GM21529 (cell line): ENCODE results near the gene MGMT.

Source experiments
- ATAC-seq: cut with Tn5 transposase; IDR thresholded peaks from one replicate; pipeline ENCODE4 v1.9.1; 2021; ENCODE audit not compliant: unreplicated experiment

MGMT gene

DNA sequence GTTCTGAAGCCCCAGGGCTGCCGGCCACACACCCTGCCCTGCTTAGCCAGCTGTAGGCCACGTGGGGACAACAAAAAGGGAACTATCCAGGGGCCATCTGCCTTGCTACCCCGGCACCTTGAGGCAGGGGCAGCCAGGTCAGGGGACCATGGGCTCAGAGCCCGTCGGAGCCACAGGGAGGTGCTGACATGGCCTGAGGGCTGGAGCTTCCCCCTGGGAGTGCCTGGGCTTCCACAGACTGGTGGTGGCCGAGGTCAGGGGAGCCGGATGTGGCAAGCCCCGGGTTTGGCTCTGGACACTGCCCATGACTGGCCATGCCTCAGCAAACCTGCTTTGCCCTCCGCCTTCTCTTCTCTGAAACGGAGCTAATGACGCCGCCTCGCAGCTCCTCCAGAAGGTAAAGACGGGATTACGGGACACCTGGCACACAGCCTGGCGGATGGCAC lies 318.5 kb downstream of the MGMT start:
- no peak for ATAC-seq

DNA sequence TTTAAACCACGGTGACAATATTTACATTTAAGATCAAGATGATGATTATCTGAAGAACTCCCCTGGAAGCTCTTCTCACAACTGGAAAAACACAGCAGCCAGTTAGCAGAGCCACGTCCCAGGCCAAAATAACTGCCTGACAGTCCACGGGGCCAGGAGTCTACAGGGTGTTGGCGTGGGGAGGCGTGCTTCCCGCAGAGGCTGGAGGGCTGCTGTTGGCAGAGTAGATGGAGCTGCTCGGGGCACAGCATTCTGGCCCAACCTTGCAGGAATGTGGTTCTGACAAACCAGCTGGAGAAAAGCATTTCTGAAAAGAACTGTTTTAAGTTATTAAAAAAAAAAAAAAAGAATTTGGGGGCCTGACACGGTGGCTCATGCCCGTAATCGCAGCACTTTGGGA lies 319.2 kb downstream of the MGMT start:
- ATAC-seq = no peak

DNA sequence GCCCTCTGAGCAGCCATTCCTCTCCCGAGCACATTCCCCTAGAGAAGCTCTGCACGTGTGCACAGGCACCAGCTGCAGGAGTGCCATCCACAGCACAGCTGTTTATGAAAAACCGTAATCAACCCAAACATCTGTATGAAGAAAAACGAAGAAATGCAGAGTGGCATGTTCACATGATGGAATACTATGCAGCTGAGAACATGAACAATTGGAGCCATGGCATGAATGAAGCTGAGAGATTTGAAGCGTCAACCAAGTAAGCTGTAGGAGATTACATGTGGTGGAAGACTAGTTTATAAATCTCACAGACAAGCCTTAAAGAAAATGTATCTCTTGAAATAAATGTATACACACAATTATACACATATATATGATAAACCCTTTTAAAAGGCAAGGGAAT lies 320.5 kb downstream of the MGMT start:
- ATAC-seq = no peak

DNA sequence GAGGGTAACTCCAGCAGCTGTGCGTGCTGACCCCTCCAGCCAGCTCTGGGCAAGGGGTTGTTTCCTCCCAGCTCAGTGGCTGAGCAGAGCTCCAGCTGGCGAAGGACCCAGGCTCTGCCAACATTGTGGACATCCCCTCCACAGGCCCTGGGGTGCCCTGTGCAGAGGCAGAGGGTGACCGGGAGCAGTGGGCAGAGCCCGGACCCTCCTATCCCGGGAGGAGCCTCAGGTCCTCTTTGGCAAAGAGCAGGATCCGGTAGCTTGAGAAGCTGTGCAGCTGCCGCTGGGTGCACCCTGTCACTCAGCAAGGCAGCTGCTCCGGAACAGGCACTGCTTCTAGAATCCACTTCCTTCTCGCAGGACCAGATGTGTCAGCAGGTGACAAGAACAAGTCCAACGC lies 321.2 kb downstream of the MGMT start:
- ATAC-seq = no peak

DNA sequence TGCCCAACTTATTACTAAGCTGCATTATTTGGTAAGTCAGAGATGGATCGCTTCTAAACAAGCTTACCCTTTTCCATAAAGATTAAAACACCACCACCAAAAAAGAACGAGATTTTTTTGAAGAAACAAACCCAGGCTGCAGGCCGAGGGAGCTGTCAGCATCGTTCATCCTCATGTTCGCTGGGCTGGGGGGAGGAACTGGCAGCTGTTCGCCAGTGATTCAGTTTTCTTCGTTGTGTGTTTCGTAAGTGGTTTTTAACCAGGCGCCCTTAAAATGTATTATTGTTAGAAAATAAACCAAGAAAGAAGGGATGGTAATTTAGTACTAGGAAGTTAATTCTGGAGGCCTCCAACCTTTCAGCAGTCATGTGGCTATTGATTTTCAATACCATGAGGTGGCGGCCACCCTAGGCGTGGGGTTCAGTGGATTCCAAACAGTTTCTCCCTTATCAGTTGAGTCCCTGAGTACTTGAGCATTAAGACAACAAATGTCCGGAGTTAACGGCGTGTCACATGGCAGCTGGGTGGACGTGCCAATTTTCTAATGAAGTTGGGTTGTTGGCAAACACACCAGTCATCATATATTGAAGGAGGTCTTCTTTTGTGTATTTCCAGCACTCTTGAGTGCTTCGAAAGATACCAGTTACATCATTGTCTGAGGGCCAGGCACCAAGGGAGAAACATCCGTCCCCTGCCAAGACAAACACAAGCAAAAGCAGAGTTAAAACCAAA lies 323.8 kb downstream of the MGMT start:
- ATAC-seq = no peak

DNA sequence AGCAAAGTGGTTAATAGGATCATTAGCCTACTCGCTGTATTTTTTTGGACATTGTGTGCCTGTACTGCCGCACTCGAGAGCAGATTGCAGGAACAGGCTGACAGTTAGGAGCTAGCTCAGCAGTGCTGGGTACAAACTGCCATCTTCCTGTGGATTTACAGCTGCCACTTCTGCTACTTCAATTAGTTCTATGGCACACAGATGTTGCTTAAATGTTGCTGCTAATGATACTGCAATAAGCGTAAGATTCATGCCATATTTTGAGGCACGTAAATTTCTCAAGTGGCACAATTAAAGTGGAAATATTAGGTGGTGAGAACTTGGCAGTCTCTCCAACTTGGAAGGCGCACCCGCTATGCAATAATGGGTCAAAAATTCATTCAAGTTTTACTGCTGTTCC lies 325.1 kb downstream of the MGMT start:
- ATAC-seq = no peak

DNA sequence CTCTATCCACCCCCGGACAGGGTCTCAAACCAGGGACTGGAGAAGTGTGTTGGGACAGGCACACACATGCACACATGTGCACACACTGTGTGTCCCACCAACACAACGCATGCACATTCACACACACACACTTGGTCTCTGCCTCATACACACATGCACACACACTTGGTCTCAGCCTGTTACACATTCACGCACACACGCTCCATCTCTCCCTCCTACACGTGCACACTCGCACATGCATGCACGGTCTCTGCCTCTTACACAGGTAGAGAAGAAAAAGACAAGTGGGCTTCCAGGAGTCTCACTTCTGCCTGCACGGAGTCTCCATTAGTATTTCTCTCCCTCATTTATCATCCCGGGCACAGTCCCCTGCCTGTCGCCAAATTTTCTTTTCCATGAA lies 325.8 kb downstream of the MGMT start:
- ATAC-seq = no peak

DNA sequence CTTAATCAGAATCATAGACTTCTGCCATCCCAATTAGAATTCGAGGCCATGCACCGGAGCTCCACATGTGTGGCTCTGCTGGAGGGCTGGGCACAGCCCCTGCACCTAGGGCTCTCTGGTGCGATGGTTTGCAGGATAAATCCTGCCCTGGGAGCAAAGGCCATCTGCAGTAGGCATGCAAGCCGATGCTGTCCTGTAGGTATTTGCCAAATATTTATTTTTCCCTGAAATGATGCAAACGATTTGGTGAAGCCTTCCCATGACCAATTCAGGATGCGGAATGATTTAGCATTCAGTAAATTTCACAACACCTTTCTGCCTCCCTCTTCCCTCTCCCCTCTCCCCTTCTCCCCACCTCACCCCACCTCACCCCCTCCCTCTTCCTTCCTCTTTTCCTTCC lies 326.4 kb downstream of the MGMT start:
- ATAC-seq = no peak

DNA sequence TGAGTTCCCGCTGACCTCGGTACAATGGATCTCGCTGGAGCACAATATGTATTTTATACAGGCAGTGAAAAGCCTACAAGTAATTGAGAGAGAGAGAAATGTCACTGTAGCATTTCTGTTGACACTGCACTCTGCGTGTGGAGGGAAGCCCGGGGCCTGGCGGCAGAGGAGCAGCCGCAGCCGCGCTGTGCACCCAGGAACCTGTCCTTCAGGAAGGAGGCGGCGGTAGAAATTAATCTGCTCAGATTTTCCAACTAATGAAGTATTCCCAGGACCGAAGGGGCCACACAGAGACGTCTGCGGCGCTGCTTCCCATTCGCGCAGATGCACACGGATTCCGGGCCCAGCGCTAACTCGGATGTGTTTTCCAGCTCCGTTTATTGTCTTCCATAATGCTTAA lies 327.0 kb downstream of the MGMT start:
- no peak for ATAC-seq

DNA sequence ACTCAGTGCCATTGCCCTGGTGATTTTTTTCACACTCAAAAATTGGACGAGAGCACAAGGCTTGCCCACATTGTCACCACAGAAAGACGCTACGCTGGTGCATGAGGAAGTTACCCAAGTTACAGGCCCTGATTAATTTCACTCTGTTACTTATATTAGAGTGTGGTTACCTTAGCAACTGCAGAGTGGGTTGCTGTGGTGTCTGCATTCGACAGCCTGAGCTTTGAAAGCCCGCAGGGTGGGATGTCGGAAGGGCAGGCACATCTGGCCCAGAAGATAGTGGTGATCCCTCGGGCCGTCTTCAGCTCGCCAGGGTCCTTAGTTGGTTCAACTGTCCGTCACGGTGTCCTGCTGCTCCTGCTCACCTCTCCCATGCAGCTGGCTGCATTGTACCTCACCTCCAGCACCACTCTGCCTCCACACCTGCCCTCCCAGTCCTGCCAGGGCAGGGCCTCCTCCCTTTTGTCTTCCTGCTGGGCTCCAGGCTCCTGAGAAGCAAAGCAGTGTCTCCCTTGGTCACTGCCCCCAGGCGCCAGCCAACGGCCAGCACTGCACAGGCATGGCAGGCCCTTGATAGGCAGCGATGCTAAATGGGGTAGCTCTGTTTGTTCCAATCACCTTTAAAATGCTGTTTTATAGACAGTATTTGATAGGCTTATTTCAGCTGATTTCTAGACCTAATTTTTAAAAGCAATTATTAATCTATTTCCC lies 329.8 kb downstream of the MGMT start:
- ATAC-seq = no peak

DNA sequence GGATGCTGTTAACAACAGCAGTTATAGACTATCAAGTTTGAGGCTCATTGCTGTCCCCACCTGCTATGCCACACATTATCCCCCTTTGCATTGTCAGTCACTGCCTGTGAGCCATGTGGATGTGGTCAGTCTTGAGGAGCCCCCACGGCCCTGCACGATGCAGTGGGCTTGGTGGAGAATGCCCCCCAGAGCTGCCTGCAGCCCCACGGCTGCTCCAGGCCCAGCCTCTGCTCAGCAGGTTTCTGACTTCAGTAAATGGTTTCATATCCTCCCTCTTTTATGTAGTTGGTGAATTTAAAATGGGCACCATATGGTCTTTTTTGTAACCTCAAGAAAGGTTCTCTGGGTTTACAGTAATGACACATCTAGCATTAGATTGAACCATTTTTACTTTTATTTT lies 332.9 kb downstream of the MGMT start:
- no peak for ATAC-seq

DNA sequence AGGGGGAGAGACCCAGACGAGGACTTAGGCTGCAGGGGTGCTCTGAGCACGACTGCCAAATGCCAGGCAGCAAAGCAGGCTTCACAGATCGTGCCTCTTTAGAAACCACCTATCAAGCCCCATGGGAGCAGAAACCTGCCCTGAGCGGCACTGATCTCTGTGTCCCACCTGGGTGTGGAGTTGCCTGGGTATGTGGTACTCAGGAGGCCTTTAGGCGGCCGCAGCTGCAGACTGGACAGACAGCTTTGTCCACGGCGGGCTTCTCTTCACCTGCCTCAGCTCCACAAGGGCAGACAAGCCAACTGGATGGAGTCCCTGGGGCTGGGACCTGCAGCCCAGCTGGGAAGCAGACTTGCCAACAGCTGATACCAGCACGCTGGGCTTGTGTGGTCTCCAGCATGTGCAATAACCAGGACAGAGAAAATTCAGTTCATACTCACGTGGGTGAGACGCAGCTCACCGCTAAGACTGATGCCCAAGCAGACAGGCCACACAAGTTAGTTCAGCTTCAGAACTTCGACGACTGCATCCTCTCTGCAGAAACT lies 333.8 kb downstream of the MGMT start:
- no peak for ATAC-seq

DNA sequence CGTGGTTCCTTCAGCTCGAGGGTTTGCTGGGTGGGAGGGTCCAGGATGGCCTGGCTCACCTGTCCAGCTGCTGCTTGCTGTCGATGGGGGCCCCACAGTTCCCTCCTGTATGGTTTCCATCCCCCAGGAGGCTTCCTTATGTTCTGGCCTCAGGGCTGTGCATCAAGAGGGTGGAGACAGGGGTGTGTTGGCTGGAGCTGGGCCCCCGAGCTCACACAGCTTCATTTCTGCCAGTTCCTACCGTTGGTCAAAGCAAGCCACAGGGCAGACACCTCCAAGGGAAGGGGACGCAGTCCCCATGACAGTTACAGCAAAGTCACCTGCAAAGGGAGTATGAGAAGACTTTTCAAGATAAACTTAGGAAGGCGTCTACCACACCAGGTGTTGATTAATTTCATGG lies 340.2 kb downstream of the MGMT start:
- no peak for ATAC-seq

DNA sequence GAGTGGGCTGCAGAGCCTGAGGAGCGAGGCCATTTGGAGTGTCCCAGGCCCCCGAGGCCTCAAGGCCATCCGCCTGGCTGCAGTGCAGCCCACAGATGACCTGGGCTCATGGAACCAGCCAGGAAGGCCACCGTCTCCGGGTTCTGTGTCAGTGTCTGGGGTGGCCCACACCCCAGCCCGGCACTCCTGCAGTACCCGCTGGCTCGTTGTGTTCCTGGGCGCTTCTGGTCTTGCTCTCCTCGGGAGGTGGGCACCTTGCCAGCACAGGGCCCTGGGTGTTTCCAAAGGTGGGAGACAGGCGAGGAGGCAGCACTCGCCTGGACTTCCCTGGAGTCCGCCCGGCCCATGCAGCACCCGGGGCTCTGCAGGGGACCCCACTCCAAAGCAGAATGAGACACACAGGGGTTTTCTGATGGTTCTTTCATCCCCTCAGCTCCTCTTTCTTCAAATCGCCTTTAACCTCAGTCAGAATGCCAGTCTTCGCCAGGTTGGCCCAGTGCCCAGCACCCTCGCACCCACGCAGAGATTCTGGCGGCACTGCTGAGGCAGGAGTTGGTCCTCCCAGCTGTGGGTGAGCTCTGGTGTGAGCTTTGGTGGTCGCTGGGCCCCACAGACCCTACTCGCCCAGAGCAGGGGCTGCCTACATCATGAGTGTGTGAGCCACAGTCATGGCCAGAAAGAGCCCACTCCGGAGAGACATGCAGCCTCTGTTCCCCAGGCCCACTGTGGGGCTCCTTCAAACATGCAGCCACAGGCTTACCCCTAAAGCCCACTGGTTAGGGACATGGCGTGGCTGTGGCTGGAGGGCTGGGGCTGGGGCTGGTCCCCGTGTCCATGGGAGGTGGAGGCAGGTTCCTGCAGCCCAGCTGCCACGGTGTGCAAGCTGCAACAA lies 341.3 kb downstream of the MGMT start:
- ATAC-seq = no peak

DNA sequence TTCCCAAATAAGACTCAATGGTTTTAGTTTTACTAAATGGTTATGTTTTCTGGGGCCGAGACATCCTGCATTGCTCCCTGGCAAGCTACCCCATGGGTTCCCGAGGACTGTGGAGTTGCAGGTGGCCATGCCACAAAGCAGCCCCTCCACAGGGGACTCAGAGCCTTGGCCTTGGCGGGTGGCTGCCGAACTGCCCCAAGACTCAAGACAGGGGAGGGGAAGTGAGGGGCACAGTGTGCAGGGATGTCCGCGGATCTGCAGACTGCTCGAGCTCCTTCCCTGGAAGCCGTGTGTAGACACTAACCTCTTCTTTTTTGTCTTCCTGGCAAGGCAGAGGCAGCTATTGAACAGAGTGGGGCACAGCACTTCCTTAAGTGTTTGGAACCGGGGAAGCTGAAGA lies 342.4 kb downstream of the MGMT start:
- no peak for ATAC-seq

DNA sequence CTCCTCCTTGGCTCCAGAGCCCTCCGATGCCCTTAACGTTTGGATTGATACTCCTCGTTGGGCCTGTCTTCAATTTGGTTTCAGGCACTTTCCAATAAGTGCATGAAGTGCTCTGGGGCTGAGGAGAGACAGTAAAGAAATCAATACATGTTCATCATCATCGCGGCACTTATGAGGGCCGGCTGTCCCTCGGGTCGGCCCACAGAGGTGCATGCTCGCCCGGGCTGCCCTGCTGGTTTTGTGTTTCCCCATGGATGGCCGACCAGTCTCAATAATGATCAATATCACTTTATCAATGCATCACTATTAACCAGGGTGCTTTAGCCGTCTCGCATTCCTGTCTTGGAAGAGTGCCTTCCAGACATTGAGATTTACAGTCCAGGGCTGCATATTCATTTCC lies 342.8 kb downstream of the MGMT start:
- no peak for ATAC-seq

DNA sequence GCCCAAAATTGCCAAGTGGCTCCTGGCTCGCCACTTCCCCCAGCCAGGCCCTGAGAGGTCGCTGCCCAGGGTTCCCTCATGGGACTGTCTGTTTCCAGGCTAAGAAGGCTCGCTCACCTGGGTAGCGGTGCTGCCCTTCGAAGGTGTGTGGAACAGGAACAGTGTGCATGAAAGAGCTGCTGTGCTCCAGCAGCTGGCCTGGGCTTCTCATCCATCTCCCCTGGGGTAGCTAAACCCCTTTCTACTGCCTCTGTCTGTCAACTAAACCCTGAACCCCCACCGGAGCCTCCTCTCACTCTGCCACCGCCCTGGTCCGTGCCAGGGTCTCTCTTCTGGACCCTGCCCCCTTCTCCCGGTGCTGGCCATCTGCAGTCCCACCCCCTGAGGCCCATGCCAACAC lies 344.2 kb downstream of the MGMT start:
- ATAC-seq = no peak

DNA sequence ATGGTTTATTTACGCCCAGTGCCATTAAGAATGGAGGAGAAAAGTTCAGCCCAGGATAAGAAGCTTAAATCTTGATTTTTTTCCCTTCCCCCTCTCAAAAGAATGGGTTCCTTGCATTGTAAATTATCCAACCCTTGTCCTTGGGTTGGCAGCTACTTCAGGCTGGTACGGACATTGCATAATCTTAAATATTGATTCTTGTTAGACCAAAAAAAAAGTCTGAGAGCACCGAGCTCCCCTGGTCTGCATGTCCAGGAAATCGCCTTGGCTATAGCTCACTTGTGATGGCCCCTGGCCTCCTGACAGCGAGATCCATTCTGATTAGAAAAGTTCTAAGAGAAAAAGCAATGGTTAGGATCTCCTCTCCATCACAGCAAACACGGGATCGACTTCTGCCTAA lies 345.4 kb downstream of the MGMT start:
- no peak for ATAC-seq

DNA sequence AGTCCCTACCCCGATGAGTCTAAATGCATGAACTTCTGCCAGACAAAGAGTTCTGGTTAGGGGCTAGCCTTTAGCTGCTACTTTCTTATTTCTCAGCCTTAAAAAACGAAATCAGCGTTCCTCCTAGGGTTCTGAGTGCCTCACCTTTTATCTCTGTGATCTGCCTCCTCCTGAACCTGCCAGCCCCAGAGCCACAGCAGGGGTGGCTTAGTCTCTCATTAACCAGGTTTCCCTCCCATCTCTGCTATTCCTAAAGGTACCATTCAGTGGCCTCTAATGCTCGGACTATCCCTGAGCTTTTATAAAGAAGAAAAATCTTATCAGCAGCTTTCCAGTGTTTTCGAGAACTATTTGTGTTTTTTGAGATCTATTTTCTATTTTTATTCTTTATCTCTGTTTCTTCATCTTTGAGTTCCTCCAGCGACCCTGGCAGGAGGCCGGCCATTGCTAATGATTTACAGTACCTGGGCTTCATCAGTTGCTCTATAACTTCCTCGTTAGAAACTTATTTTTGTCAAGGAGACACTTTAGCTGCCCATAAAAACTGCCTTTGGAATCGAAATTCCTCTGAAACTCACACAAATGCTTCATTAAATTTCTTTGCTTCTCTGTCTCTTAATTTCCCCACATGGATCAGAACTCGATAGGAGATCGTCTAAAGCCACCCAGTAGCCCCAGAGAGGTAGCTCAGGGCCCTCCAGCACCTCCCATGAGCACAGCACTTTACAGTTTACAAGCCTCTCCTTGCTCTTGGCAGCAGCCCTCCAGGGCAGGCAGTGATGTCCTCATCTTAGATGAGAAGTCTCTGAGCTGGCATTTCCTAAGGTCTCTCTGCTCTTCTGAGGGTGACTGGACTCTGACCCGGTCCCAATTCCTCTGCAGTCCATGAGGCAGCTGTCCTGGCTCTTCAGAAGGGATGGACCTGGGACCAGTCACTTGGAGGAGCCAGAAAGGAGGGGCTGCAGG lies 347.9 kb downstream of the MGMT start:
- ATAC-seq = no peak

DNA sequence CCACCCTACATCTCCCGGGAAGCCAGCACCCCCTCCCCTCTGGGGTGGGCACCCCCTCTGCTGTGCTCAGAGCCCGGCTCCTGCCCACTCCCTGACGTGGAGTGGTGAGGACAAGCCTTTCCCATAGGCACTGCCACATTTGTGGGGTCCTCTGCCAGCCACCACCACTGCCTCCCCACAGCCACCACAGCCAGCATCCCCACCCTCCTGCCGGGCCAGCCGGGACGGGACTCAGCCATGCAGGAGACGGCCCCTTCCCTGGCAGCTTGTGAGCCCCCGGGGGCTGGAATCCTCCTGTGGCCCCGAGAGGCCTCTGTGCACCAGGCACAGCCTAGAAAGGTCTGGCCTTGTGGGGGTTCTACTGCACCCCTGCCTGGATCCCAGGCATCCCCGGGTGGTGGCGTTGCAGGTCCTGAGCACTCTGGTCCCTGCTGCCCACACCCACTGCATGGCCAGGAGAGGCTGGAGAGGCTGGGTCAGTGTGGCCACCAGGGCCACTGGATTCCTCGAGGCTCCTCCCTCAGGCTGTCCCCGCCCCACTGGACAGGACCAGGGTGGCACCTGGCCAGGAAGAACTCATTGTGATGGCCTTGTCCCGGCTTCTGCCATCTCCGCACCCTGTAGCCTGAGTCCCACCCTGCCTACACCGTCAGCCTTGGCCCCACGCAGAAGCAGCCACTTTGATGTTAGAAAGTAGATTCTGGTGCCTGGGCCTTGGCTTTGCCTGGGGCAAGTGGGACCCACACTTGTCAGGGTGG lies 349.0 kb downstream of the MGMT start:
- no peak for ATAC-seq
